IMR-90 (cell line): ENCODE results near the gene RAB19.

Source experiments
- BHLHE40 ChIP-seq: fragments of 150-350 bp; IDR thresholded peaks from 2 replicates; pipeline ENCODE4 v1.6.1; 2016; ENCODE audit warnings: mild to moderate bottlenecking, low read depth, low read length
- CTCF ChIP-seq: conservative IDR thresholded peaks from 2 replicates; pipeline ENCODE4 v1.5.1; 2012; ENCODE audit warnings: mild to moderate bottlenecking, low read depth, low read length, improper control_type of control experiment
- FOS ChIP-seq: fragments of 150-350 bp; IDR thresholded peaks from 2 replicates; pipeline ENCODE4 v1.6.1; 2016; ENCODE audit warnings: low read depth, low read length
- NFE2L2 ChIP-seq: fragments of 150-350 bp; IDR thresholded peaks from 2 replicates; pipeline ENCODE4 v1.6.1; 2016; ENCODE audit warnings: low read depth, mild to moderate bottlenecking, low read length
- POLR2A ChIP-seq: IDR thresholded peaks from 2 replicates; pipeline ENCODE4 v1.6.1; 2012; ENCODE audit warnings: mild to moderate bottlenecking, low read depth, low read length
- RFX5 ChIP-seq: IDR thresholded peaks from 2 replicates; pipeline ENCODE4 v1.8.0; 2012; ENCODE audit warnings: low read depth, mild to moderate bottlenecking, low read length, moderate library complexity
- SMC3 ChIP-seq: fragments of 150-350 bp; IDR thresholded peaks from 2 replicates; pipeline ENCODE4 v1.6.1; 2016; ENCODE audit warnings: low read depth, mild to moderate bottlenecking, antibody characterized with exemption, low read length, moderate library complexity

GRCh38 chr7:140451716-140452115 is 47.9 kb downstream of the RAB19 start:
- no peak for TF ChIP-seq FOS
- no peak for TF ChIP-seq CTCF
- no peak for TF ChIP-seq POLR2A
- TF ChIP-seq SMC3 = no peak
- no peak for TF ChIP-seq RFX5
- no peak for TF ChIP-seq BHLHE40
- no peak for TF ChIP-seq NFE2L2
